Fibroblast of mammary gland (primary cell): ENCODE results near the gene IKZF2.
A peak's percentile ranks its signal among the peaks of the same experiment; 100 is the strongest.

Experiments used
- DNase-seq: peaks from one replicate; pipeline ENCODE4 v3.0.0-alpha.2; 2010; ENCODE audit warnings: low read depth
- H3K4me3 ChIP-seq: 2 replicates; pipeline ENCODE4 v1.5.1; 2011; ENCODE audit warnings: low read depth, mild to moderate bottlenecking, low read length, moderate library complexity; ENCODE audit not compliant: control insufficient read depth
- CTCF ChIP-seq: conservative IDR thresholded peaks from 2 replicates; pipeline ENCODE4 v1.5.1; 2011; ENCODE audit warnings: low read depth, low read length, inconsistent platforms; ENCODE audit not compliant: control insufficient read depth, insufficient read depth

IKZF2 gene

GRCh38 chr2:213104092-213104902 lies 47.1 kb downstream of the IKZF2 start:
- DNase-seq: peak; percentile 19
- TF ChIP-seq CTCF: no peak
- H3K4me3 ChIP-seq: no peak overlapping the region

GRCh38 chr2:213101692-213102460 lies 49.5 kb downstream of the IKZF2 start:
- DNase-seq: no peak
- no peak overlapping the region for H3K4me3 ChIP-seq
- TF ChIP-seq CTCF: no peak

GRCh38 chr2:213101109-213101508 lies 50.3 kb downstream of the IKZF2 start:
- DNase-seq: no peak
- no peak for TF ChIP-seq CTCF

GRCh38 chr2:213098612-213099011 lies 52.8 kb downstream of the IKZF2 start:
- no peak for TF ChIP-seq CTCF
- DNase-seq: no peak
- no peak overlapping the region for H3K4me3 ChIP-seq

More at GRCh38 chr2:213101109-213101508, 50.3 kb downstream of the IKZF2 start:
- no peak overlapping the region for H3K4me3 ChIP-seq

- DNase-seq: no peak
- TF ChIP-seq CTCF: no peak
These were observed 59.6 kb downstream of the IKZF2 start for GRCh38 chr2:213091765-213092164.

GRCh38 chr2:213090772-213091171 lies 60.6 kb downstream of the IKZF2 start:
- H3K4me3 ChIP-seq: no peak overlapping the region
- DNase-seq: no peak
- TF ChIP-seq CTCF: no peak

More at GRCh38 chr2:213091765-213092164, 59.6 kb downstream of the IKZF2 start:
- H3K4me3 ChIP-seq: no peak overlapping the region
